SK-N-MC (cell line): ENCODE data around the gene YY1AP1.
"Not testable (repeated sequence)": the region's sequence is repeated elsewhere in the genome, so short reads cannot be mapped to it uniquely, and the experiment has no call there.

Experiments
- DNase-seq: peaks from one replicate; pipeline ENCODE4 v3.0.0-alpha.2; 2011; ENCODE audit warnings: low read depth, low spot score
- H3K27ac ChIP-seq: fragments of 200-600 bp; sonication (generic); 2 replicates; pipeline ENCODE4 v1.5.1; 2016; ENCODE audit warnings: mixed run types
- H3K36me3 ChIP-seq: fragments of 200-600 bp; sonication (generic); 2 replicates; pipeline ENCODE4 v1.6.1; 2017; ENCODE audit warnings: antibody characterized with exemption, low read length, mixed read lengths; ENCODE audit not compliant: insufficient read depth
- H3K4me3 ChIP-seq: fragments of 200-600 bp; sonication (generic); 2 replicates; pipeline ENCODE4 v1.5.1; 2016
- H3K9ac ChIP-seq: fragments of 200-600 bp; sonication (generic); 2 replicates; pipeline ENCODE4 v1.8.0; 2017; ENCODE audit warnings: mixed run types, mixed read lengths; ENCODE audit not compliant: insufficient read length
- H3K9me3 ChIP-seq: fragments of 200-600 bp; sonication (generic); 2 replicates; pipeline ENCODE4 v1.6.1; 2017; ENCODE audit warnings: low read depth, mild to moderate bottlenecking, antibody characterized with exemption, low read length, moderate library complexity, mixed read lengths
- EZH2 ChIP-seq: fragments of 200-600 bp; sonication (generic); IDR thresholded peaks from one replicate; pipeline ENCODE4 v1.6.1; 2017; ENCODE audit warnings: antibody characterized with exemption
- FOXP2 ChIP-seq: optimal IDR thresholded peaks from 2 replicates; pipeline ENCODE3; 2011; ENCODE audit warnings: mild to moderate bottlenecking, moderate library complexity; ENCODE audit not compliant: insufficient read depth; ENCODE audit errors: extremely low read length, control extremely low read depth
- POLR2AphosphoS5 ChIP-seq: IDR thresholded peaks from 2 replicates; pipeline ENCODE4 v1.6.1; 2012; ENCODE audit warnings: mild to moderate bottlenecking, low read depth, low read length, borderline replicate concordance

Gene YY1AP1

DNA sequence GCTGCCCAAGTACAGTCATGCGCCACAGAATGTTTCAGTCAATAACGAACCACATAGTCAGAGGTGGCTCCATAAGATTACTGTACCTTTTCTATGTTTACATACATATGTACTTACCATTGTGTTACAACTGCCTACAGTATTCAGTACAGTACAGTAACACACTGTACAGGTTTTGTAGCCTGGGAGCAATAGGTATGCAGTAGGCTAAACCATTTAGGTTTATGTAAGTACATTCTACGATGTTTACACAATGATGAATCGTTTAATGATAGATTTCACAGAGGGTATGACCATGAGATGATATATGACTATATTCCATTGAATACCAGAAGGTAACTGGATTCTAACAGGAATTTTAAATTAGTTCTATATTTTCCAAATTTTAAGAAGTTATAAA lies 10.5 kb downstream of the YY1AP1 start:
- no peak overlapping the region for H3K27ac ChIP-seq
- H3K9me3 ChIP-seq: no peaks in the 10 kb centered on the region
- H3K9ac ChIP-seq: no peak overlapping the region
- DNase-seq: no peak
- TF ChIP-seq POLR2AphosphoS5 (no peak), EZH2 (no peak), FOXP2 (no peak)
- no peak overlapping the region for H3K4me3 ChIP-seq
- peaks cover 68% of the 10 kb centered on the region for H3K36me3 ChIP-seq

DNA sequence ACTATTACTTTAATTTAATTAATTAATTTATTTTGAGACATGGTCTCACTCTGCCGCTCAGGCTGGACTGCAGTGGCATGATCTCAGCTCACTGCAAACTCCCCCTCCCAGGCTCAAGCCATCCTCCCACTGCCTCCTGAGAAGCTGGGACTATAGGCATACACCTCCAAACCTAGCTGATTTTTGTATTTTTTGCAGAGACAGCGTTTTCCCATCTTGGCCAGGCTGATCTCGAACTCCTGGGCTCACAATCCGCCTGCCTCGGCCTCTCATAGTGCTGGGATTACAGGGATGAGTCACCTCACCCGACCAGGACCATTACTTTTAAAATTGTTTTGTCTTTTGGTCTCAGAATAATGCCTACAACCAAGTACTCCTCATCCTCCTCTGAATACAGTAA lies 15.6 kb downstream of the YY1AP1 start:
- Histone ChIP-seq H3K36me3 (peaks cover 86% of the 10 kb centered on the region), H3K9ac (no peak overlapping the region), H3K4me3 (no peak overlapping the region), H3K27ac (no peak overlapping the region), H3K9me3 (no peaks in the 10 kb centered on the region)
- no peak for TF ChIP-seq POLR2AphosphoS5
- no peak for TF ChIP-seq EZH2
- no peak for TF ChIP-seq FOXP2
- DNase-seq: no peak

DNA sequence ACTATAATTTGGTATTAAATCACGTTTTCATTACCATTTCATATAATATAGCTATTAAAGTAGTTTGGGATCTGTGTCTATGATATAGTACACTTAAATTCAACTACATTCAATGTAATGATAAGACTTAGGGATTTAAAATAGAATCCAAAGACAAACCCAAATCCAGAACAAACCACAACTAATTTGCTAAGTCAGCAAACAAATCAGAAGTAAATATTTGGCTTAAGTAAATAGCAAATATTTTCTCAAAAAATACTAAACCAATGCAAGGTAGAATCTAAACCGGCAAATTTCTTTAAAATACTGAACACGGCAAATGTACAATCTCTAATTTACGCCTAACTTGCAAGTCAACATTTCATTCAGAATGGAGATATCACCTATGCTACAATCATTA lies 16.8 kb downstream of the YY1AP1 start:
- Histone ChIP-seq H3K9ac (no peak overlapping the region), H3K9me3 (no peaks in the 10 kb centered on the region), H3K27ac (no peak overlapping the region), H3K36me3 (peaks cover 82% of the 10 kb centered on the region), H3K4me3 (no peak overlapping the region)
- no peak for DNase-seq
- no peak for TF ChIP-seq FOXP2
- TF ChIP-seq POLR2AphosphoS5: no peak
- no peak for TF ChIP-seq EZH2

DNA sequence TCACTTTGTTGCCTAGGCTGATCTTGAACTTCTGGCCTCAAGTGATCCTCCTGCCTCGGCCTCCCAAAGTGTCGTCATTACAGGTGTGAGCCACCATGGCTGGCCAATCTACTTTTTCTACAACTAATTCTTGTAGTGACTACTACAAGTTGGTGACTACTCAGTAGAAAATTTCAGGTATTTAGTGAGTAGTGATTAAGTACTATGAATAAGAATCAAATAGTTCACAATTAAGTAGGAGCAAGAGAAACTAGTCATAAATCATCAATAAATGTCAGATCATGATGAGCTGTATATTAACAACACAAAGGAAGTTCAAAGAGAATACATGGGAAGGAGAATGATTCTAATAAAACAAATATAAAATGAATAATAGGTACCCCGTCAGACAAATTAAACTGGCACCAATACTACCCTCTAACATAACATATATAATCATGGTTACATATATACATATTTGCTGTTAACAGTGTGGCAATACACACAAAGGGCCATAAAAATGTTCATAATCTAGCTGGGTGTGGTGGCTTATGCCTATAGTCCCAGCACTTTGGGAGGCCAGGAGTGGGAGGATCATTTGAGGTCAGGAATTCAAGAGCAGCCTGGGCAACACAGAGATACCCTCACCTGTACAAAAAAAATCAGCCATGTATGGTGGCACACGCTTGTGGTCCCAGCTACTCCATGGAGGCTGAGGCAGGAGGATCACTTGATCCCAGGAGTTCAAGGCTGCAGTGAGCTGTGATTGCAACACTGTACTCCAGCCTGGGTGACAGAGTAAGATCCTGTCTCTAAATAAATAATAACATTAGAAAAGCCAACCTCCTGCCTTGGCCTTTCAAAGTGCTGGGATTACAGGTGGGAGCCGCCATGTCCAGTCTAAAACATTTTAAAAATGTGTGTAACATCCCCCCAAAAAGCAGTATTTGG lies 19.1 kb downstream of the YY1AP1 start:
- TF ChIP-seq POLR2AphosphoS5 (no peak), EZH2 (no peak), FOXP2 (no peak)
- Histone ChIP-seq H3K27ac (no peak overlapping the region), H3K4me3 (no peak overlapping the region), H3K9me3 (no peaks in the 10 kb centered on the region), H3K9ac (no peak overlapping the region), H3K36me3 (peaks cover 78% of the 10 kb centered on the region)
- no peak for DNase-seq

DNA sequence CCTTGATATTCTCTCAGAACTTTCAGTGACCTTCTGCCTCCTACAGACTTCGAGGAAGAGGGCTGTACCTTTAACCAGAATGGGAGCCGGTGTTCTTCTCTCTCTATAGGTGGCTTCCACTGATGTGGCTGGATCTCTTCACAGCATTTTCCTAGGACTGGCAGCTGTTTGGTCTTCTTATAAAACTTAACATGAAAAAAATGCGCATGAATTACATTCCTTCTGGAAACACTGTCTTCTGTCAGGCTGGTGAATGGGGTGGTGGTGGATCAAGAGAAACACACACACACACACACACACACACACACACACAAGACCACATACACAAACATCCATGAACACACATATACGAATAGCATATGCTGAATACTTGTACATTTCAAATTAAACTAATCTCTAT lies 27.3 kb downstream of the YY1AP1 start:
- DNase-seq, H3K9me3 ChIP-seq, H3K27ac ChIP-seq, H3K4me3 ChIP-seq, H3K9ac ChIP-seq: not testable (repeated sequence)
- peaks cover 63% of the 10 kb centered on the region for H3K36me3 ChIP-seq

DNA sequence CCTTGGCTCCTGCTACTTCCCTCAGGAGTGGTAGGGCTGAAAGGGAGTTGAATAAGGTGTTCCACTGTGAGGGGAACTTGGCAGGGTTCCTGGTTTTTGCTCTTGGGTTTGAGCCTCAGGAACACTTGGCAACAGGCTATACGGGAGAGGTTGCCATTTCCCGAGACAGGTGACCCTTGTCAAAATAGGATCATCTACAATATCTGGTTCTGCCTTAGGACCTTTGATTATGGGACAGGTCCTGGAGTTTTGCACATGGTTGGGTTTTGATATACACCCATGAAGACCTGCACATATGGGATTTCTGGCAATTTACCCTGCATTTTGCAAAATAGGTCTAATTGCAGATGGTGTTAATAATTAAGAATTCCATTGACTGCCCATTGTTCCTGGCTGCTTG lies 31.1 kb downstream of the YY1AP1 start:
- TF ChIP-seq FOXP2: no peak
- TF ChIP-seq POLR2AphosphoS5: no peak; the same call in 1 of the 2 replicates
- no peak for TF ChIP-seq EZH2
- no peak overlapping the region for H3K9ac ChIP-seq
- DNase-seq: no peak

DNA sequence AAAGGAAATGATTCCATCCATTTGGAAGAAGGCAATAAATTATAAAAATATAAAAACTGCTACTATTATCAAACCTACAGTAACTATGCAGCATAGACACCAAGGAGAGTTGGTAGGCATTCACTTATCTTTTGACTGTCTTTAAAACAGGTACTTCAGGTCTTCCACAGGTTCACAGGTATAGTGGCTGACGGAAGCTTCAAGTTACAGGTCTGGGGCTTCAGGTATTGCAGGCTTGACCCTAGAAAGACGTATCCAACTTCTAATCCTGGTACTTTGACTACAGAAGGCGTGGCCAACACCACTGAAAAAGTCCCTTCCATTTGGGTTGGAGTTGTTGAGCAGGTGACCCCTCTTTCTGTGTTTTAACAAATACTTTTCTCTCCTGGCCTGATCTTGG lies 35.6 kb downstream of the YY1AP1 start:
- Histone ChIP-seq H3K27ac (no peak overlapping the region), H3K9me3 (no peaks in the 10 kb centered on the region), H3K9ac (no peak overlapping the region), H3K36me3 (no peaks in the 10 kb centered on the region), H3K4me3 (no peak overlapping the region)
- TF ChIP-seq EZH2: no peak
- TF ChIP-seq FOXP2: no peak
- TF ChIP-seq POLR2AphosphoS5: no peak
- no peak for DNase-seq

More for the DNA sequence above, 31.1 kb downstream of the YY1AP1 start:
- Histone ChIP-seq H3K27ac (0 out of 2 replicates have a peak overlapping the region, but pooled peaks have one; percentile 17), H3K36me3 (peaks cover 37% of the 10 kb centered on the region), H3K9me3 (no peaks in the 10 kb centered on the region), H3K4me3 (no peak overlapping the region)

DNA sequence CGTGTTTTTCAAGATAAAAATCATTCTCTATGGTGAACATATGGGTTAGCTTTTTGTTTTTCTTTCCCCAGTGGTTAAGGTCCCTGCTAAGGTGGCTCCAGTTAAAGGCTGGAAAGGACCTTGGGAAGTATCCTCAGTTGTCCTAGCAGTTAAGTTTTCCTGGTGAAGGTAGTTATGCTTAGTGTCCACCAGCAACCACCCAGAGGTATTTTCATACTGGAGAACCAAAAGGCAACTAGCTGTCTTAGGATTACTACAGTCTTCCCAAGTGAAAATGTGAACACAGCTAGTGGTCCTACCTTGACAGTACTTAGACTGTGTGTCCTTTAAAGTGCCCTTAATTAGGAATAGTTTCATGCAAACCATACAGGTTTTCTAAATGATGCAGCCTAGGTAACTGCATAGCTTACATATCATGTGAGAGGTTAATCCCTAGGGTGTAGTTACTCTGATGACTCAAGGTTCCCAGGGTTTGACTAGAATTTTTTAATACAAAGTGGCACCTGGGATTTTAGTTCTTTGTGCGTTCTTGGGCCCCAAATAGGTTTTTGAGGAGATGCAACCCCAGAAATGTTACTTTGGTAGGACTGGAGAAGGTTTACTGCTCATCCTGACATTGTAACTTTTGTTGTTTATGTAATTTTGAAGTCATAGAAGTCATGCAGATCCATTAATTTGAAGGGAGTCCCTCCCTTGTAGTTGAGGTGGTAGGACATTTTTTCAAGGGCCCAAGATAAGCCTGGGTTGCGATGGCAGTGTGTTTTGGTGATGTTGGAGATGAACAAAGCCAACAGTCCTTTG lies 36.5 kb downstream of the YY1AP1 start:
- H3K9ac ChIP-seq: peak overlapping the region; percentile 59
- H3K9me3 ChIP-seq: no peaks in the 10 kb centered on the region
- H3K4me3 ChIP-seq: peak overlapping the region; percentile 73
- no peak for DNase-seq
- no peak for TF ChIP-seq POLR2AphosphoS5
- no peak for TF ChIP-seq EZH2
- no peak for TF ChIP-seq FOXP2
- H3K36me3 ChIP-seq: no peaks in the 10 kb centered on the region
- peak overlapping the region; percentile 81 for H3K27ac ChIP-seq
